Esophagus muscularis mucosa (tissue), 4 donors: ENCODE data around the gene NRAP. TPM values are rescaled to one million over a fixed set of nuclear protein-coding genes. Genes with fewer than 3 reads are reported as not detected.

Experiments used
- DNase-seq: peaks from one replicate; pipeline ENCODE4 v3.0.0-alpha.2; 2017; ENCODE audit errors: extremely low spot score
- H3K27ac ChIP-seq, 4 donors: fragments of 200-600 bp; sonication (generic); replicated peaks in 1 of 4; 1 replicate in 3 of 4; 2 replicates in 1 of 4; pipeline ENCODE4 v1.5.1; 2016 to 2019; ENCODE audit warnings: mild to moderate bottlenecking in 1 of 4
- H3K27me3 ChIP-seq, 4 donors: fragments of 200-600 bp; sonication (generic); one replicate each; pipeline versions ENCODE4 v1.5.1 to v1.6.0; 2016 to 2019
- H3K36me3 ChIP-seq, 4 donors: fragments of 200-600 bp; sonication (generic); one replicate each; pipeline ENCODE4 v1.5.1; 2016 to 2019
- H3K4me1 ChIP-seq, 4 donors: fragments of 200-600 bp; sonication (generic); one replicate each; pipeline ENCODE4 v1.5.1; 2016 to 2019
- H3K4me3 ChIP-seq, 4 donors: fragments of 200-600 bp; sonication (generic); 1 replicate in 2 of 4; 2 replicates in 2 of 4; pipeline ENCODE4 v1.5.1; 2016 to 2019; ENCODE audit warnings: mild to moderate bottlenecking in 4 of 4, moderate library complexity in 1 of 4
- H3K9me3 ChIP-seq, 4 donors: fragments of 200-600 bp; sonication (generic); 1 replicate in 3 of 4; 2 replicates in 1 of 4; pipeline ENCODE4 v1.5.1; 2016 to 2019
- EP300 ChIP-seq: sonication (generic); formaldehyde crosslinking; IDR thresholded peaks from one replicate; pipeline ENCODE4 v1.6.1; 2017; ENCODE audit warnings: antibody characterized with exemption
- POLR2A ChIP-seq: fragments of 450-650 bp; IDR thresholded peaks from one replicate; pipeline ENCODE4 v1.6.1; 2017; ENCODE audit warnings: antibody characterized with exemption, moderate library complexity, mild to moderate bottlenecking, low read depth
- POLR2AphosphoS5 ChIP-seq, 2 donors: sonication (generic); formaldehyde crosslinking; IDR thresholded peaks; one replicate each; pipeline ENCODE4 v1.6.1; 2017; ENCODE audit warnings: antibody characterized with exemption in 2 of 2
- WGBS: methylation state at CpG from one replicate; pipeline ENCODE4 v1.1.5; 2018; 5-methylcytosine and 5-hydroxymethylcytosine counted together
- intact Hi-C: fragments of 100-400 bp; cut with DNase I; formaldehyde crosslinking; loops from one replicate; pipeline ENCODE4 v1.15.1; 2023
- total RNA-seq, 4 donors: library from RNA; depleted of rRNA; stranded (reverse); fragments of >200 nt; gene quantifications; one replicate each; pipeline versions ENCODE4 v1.1.0 to v1.2.1, GENCODE V29; 2016
- TF ChIP-seq, protein P1 (sequence below), 3 experiments: fragments of 200-600 bp in 2 of 3; fragments of 450-650 bp in 1 of 3; sonication (generic) in 2 of 3; IDR thresholded peaks; one replicate each; pipeline ENCODE4 v1.5.1; 2017 to 2019; ENCODE audit warnings: antibody characterized with exemption in 3 of 3, mild to moderate bottlenecking in 2 of 3, moderate library complexity in 1 of 3

The NRAP gene
- total RNA-seq, 4 donors from 2014 or later: not detected

DNA sequence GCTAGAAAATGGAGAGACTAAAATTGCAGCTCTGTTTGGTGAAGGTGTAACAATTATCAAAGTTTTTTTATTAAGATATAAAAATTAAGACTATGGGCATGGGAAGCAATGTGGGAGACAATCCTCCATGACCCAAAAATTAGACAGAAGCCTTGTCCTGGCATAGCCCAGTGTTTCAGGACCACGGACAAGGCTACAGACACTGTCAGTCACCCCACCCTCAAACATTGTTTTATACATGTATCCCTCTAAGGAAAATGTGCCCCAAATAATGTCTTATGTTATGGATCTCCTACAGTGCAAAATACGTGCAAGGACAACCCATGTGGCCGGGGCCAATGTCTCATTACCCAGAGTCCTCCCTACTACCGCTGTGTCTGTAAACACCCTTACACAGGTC lies 87.0 kb downstream of the NRAP start:
- Histone ChIP-seq H3K9me3 (no peaks in the 10 kb centered on the region), H3K27me3 (no peaks in the 10 kb centered on the region), H3K36me3 (no peaks in the 10 kb centered on the region), H3K27ac (no peak overlapping the region), H3K4me3 (no peak overlapping the region), H3K4me1 (no peaks in the 10 kb centered on the region)
- DNase-seq: no peak
- 61% methylated on average over 4 of the region's 4 CpGs for WGBS
- intact Hi-C loops: no loop called here
- TF ChIP-seq, protein P1, sequence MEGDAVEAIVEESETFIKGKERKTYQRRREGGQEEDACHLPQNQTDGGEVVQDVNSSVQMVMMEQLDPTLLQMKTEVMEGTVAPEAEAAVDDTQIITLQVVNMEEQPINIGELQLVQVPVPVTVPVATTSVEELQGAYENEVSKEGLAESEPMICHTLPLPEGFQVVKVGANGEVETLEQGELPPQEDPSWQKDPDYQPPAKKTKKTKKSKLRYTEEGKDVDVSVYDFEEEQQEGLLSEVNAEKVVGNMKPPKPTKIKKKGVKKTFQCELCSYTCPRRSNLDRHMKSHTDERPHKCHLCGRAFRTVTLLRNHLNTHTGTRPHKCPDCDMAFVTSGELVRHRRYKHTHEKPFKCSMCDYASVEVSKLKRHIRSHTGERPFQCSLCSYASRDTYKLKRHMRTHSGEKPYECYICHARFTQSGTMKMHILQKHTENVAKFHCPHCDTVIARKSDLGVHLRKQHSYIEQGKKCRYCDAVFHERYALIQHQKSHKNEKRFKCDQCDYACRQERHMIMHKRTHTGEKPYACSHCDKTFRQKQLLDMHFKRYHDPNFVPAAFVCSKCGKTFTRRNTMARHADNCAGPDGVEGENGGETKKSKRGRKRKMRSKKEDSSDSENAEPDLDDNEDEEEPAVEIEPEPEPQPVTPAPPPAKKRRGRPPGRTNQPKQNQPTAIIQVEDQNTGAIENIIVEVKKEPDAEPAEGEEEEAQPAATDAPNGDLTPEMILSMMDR (IDR thresholded peaks at IDR 0.05): no peak
- TF ChIP-seq EP300 (no peak), POLR2AphosphoS5 (IDR thresholded peaks at IDR 0.05) (no peak), POLR2A (no peak)

DNA sequence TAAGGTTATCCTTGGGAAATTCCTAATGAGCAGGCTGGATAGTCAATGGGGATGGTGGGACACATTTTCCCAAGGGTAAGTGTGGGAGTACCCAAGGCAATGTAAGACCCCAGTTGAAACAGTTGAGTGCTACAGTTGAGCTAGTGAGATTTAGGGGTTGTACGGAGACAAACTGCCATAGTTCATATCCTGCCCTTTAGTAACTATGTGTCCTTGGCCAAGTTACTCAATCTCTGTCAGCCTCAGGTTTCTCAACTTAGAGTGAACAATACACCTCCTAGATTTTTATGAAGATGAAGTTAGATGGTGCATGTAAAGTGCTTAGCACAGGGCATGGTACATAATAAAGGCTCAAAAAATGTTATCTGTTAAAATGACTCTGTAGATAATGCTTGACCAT lies 90.5 kb downstream of the NRAP start:
- no peaks in the 10 kb centered on the region for H3K4me1 ChIP-seq
- no peaks in the 10 kb centered on the region for H3K9me3 ChIP-seq
- H3K4me3 ChIP-seq: no peak overlapping the region
- intact Hi-C loops: no loop called here
- no peak overlapping the region for H3K27ac ChIP-seq
- H3K36me3 ChIP-seq: no peaks in the 10 kb centered on the region
- no peak for DNase-seq
- TF ChIP-seq POLR2A (no peak), POLR2AphosphoS5 (IDR thresholded peaks at IDR 0.05) (no peak), EP300 (no peak)
- TF ChIP-seq, protein P1 (IDR thresholded peaks at IDR 0.05): no peak
- no peaks in the 10 kb centered on the region for H3K27me3 ChIP-seq
- 83% methylated on average over 1 of the region's 1 CpG for WGBS

DNA sequence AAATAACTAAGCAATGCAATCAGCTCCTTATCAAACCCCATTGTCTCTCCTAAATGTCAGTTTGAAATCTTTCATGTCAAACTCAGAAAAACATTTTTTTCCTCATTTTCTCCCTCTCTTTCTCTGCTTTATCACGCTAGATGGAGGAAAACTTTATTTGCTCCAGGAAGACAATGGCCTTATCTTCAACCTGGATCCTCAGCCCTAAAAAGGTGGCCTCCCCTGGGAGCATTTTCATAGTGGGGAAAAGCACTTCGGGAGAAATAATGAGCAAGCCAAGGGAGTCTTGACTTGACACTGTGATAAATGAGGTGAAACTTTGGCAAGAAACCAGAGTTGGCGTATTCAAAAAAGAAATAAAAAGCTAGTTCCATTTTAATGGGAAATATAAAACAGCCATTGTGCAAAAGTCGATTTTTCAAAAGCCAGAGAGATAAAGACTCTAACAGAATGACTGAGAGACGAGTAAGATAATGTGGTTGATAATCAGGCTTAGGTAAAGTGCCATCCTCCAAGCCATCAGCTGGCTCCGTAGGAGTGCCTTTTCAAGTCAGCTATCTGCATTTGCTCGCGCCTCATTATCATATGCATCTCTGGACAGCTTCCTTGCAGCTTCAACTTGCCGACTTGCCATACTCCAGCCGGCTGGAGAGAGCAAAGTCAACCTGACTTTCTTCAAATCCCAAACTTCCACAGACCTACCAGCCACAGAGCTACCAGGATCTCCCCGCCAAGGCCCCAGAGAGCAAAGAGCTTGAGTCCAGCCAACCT lies 91.1 kb downstream of the NRAP start:
- H3K9me3 ChIP-seq: no peaks in the 10 kb centered on the region
- H3K4me3 ChIP-seq: no peak overlapping the region
- no peak overlapping the region for H3K27ac ChIP-seq
- TF ChIP-seq, protein P1 (IDR thresholded peaks at IDR 0.05): no peak
- TF ChIP-seq POLR2AphosphoS5 (IDR thresholded peaks at IDR 0.05): no peak
- TF ChIP-seq EP300: no peak
- no peak for TF ChIP-seq POLR2A
- intact Hi-C loops: no loop called here
- no peak for DNase-seq
- H3K27me3 ChIP-seq: no peaks in the 10 kb centered on the region
- WGBS: 32% methylated on average over 11 of the region's 11 CpGs
- H3K36me3 ChIP-seq: no peaks in the 10 kb centered on the region
- H3K4me1 ChIP-seq: no peaks in the 10 kb centered on the region

DNA sequence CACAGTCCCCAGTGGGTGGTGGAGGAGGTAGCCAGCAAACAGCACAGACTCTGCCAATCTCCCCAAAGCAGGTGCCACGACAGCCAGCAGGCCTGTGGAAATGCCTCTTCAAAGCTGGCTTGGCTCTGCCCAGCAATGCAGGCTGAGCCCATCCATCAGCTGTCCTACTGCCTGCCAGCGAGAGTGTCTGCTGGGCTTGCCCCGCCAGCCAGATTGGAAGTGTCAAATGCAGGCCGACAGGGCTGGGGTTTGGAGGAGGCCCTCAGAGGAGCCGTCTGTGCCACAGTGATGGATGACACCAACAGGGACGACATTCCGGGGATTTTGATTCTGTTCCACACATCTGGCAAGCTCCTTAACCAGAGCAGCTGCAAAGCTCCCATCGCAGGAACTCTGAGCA lies 94.3 kb downstream of the NRAP start:
- no peaks in the 10 kb centered on the region for H3K4me1 ChIP-seq
- no peak overlapping the region for H3K4me3 ChIP-seq
- H3K36me3 ChIP-seq: no peaks in the 10 kb centered on the region
- WGBS: 42% methylated on average over 8 of the region's 8 CpGs
- no peak for DNase-seq
- TF ChIP-seq POLR2A (no peak), POLR2AphosphoS5 (IDR thresholded peaks at IDR 0.05) (no peak), EP300 (no peak)
- TF ChIP-seq, protein P1 (IDR thresholded peaks at IDR 0.05): no peak
- intact Hi-C loops: no loop called here
- H3K27me3 ChIP-seq: no peaks in the 10 kb centered on the region
- no peak overlapping the region for H3K27ac ChIP-seq
- no peaks in the 10 kb centered on the region for H3K9me3 ChIP-seq

DNA sequence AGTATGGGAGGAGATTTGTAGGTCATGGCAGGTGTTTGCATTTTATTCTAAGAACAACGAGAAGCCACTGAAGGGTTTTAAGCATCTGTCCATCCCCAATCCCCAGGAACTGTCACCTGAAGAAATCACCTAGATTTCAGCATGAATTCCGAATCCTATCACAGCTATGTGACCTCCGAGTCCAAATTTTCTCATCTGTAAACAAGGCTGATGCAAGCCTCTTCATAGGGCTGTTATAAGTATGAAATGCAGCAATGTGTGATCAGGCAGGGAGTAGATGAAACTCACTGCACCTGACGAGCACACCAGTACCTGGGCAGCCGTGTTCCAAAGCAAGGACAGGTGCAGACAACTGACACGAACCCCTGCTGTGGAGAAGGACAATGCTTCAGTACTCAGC lies 97.0 kb downstream of the NRAP start:
- H3K27me3 ChIP-seq: no peaks in the 10 kb centered on the region
- peaks cover 0 to 5% (median 0%) of the 10 kb centered on the region in 4 donors for H3K4me1 ChIP-seq
- H3K36me3 ChIP-seq: no peaks in the 10 kb centered on the region
- H3K27ac ChIP-seq: no peak overlapping the region
- no peak for DNase-seq
- intact Hi-C loops: no loop called here
- 76% methylated on average over 6 of the region's 6 CpGs for WGBS
- TF ChIP-seq, protein P1 (IDR thresholded peaks at IDR 0.05): no peak
- TF ChIP-seq EP300 (no peak), POLR2A (no peak), POLR2AphosphoS5 (IDR thresholded peaks at IDR 0.05) (no peak)
- no peak overlapping the region for H3K4me3 ChIP-seq
- no peaks in the 10 kb centered on the region for H3K9me3 ChIP-seq
